HEK293 (cell line): Measurements from ENCODE around the gene CCNI.

ENCODE experiments used
- CTCF ChIP-seq: fragments of 450-650 bp; formaldehyde crosslinking; IDR thresholded peaks from 2 replicates; pipeline ENCODE4 v1.5.1; 2016; ENCODE audit warnings: missing biosample characterization, missing genetic modification characterization
- KLF9 ChIP-seq: fragments of 450-650 bp; formaldehyde crosslinking; IDR thresholded peaks from 2 replicates; pipeline ENCODE4 v1.5.1; 2016; ENCODE audit warnings: missing biosample characterization, missing genetic modification characterization, low read depth
- TCF7L2 ChIP-seq: IDR thresholded peaks from 2 replicates; pipeline ENCODE4 v1.6.1; 2011; ENCODE audit warnings: low read depth, mild to moderate bottlenecking, inconsistent platforms, low read length, moderate library complexity, borderline replicate concordance
- YY1 ChIP-seq: fragments of 450-650 bp; formaldehyde crosslinking; IDR thresholded peaks from 2 replicates; pipeline ENCODE4 v1.5.1; 2018; ENCODE audit warnings: missing biosample characterization, missing genetic modification characterization
- ZBTB21 ChIP-seq: fragments of 450-650 bp; formaldehyde crosslinking; IDR thresholded peaks from 2 replicates; pipeline ENCODE4 v1.5.1; 2017; ENCODE audit warnings: missing biosample characterization, missing genetic modification characterization
- ZNF274 ChIP-seq, 2 experiments: fragments of 200-500 bp in 1 of 2; fragments of 450-650 bp in 1 of 2; sonication (Bioruptor generic) in 1 of 2; formaldehyde crosslinking in 1 of 2; IDR thresholded peaks; 2 replicates each; pipeline versions ENCODE4 v1.5.1 to v1.6.1; 2014 to 2016; ENCODE audit warnings: borderline replicate concordance in 1 of 2, inconsistent platforms in 1 of 2, low read length in 1 of 2, missing biosample characterization in 1 of 2, missing genetic modification characterization in 1 of 2
- ZNF302 ChIP-seq: fragments of 450-650 bp; formaldehyde crosslinking; IDR thresholded peaks from 2 replicates; pipeline ENCODE4 v1.5.1; 2016; ENCODE audit warnings: missing biosample characterization, missing genetic modification characterization, low read depth
- ZNF324 ChIP-seq: fragments of 450-650 bp; formaldehyde crosslinking; IDR thresholded peaks from 2 replicates; pipeline ENCODE4 v1.5.1; 2016; ENCODE audit warnings: missing biosample characterization, missing genetic modification characterization
- ZNF398 ChIP-seq: fragments of 450-650 bp; formaldehyde crosslinking; IDR thresholded peaks from 2 replicates; pipeline ENCODE4 v1.5.1; 2017; ENCODE audit warnings: missing biosample characterization, missing genetic modification characterization
- ZNF426 ChIP-seq: fragments of 450-650 bp; formaldehyde crosslinking; IDR thresholded peaks from 2 replicates; pipeline ENCODE4 v1.5.1; 2017; ENCODE audit warnings: missing biosample characterization, missing genetic modification characterization, mild to moderate bottlenecking, inconsistent platforms, moderate library complexity
- ZNF580 ChIP-seq: fragments of 450-650 bp; formaldehyde crosslinking; IDR thresholded peaks from 2 replicates; pipeline ENCODE4 v1.5.1; 2016; ENCODE audit warnings: missing biosample characterization, missing genetic modification characterization
- ZNF660 ChIP-seq: fragments of 450-650 bp; IDR thresholded peaks from 2 replicates; pipeline ENCODE4 v1.5.1; 2018; ENCODE audit warnings: missing biosample characterization, mild to moderate bottlenecking, missing genetic modification characterization
- ZNF76 ChIP-seq: fragments of 450-650 bp; formaldehyde crosslinking; IDR thresholded peaks from 2 replicates; pipeline ENCODE4; 2016; ENCODE audit warnings: low read depth, missing biosample characterization, missing genetic modification characterization, borderline replicate concordance
- ZNF777 ChIP-seq: fragments of 450-650 bp; formaldehyde crosslinking; IDR thresholded peaks from 2 replicates; pipeline ENCODE4 v1.5.1; 2017; ENCODE audit warnings: missing biosample characterization, missing genetic modification characterization, borderline replicate concordance

- TF ChIP-seq ZNF76 (no peak), ZNF324 (tag by site-specific recombination) (no peak), ZNF302 (tag by site-specific recombination) (no peak), ZNF274 (IDR thresholded peaks at IDR 0.05; ENCODE audit: low read length) (no peak), ZNF274 (tag by site-specific recombination; IDR thresholded peaks at IDR 0.05; ENCODE audit: borderline replicate concordance) (no peak), KLF9 (tag by site-specific recombination) (no peak), ZBTB21 (tag by site-specific recombination) (no peak), ZNF580 (tag by site-specific recombination) (no peak), ZNF426 (no peak), CTCF (tag by site-specific recombination) (no peak), TCF7L2 (no peak), ZNF777 (no peak), ZNF398 (no peak), YY1 (tag by site-specific recombination) (no peak), ZNF660 (no peak)
These were observed 30.3 kb downstream of the CCNI start for GRCh38 chr4:77045490-77045889.
